ENCODE measurements around the gene FXYD6.
A peak's percentile ranks its signal among the peaks of the same experiment; 100 is the strongest.
"Not testable (repeated sequence)": the region's sequence is repeated elsewhere in the genome, so short reads cannot be mapped to it uniquely, and the experiment has no call there.

The FXYD6 gene

GRCh38 chr11:117815262-117815803, 61.1 kb downstream of the FXYD6 start:
- peak; percentile 15 for TF ChIP-seq REST (IDR thresholded peaks at IDR 0.05; ENCODE audit: insufficient replicate concordance, low read depth)
- no peak for TF ChIP-seq CTCF (IDR thresholded peaks at IDR 0.05; ENCODE audit: insufficient read depth, low read length)
- peak; percentile 40; the same call in 1 of the 2 replicates for TF ChIP-seq POLR2AphosphoS5 (IDR thresholded peaks at IDR 0.05; ENCODE audit: low read depth)
- peak; percentile 82 for TF ChIP-seq GABPA (IDR thresholded peaks at IDR 0.05; ENCODE audit: low read depth)
- TF ChIP-seq SPI1 (IDR thresholded peaks at IDR 0.05; ENCODE audit: borderline replicate concordance, low read depth): peak; percentile 96
- peak; percentile 74 to 93 for DNase-seq (ENCODE audit: low read depth in 1 of 2, low spot score in 1 of 2)
- no peak overlapping the region for H3K4me3 ChIP-seq (replicated peaks; ENCODE audit: insufficient read depth, low read length)
- H3K27ac ChIP-seq (replicated peaks): peak overlapping the region; percentile 69
- H3K27me3 ChIP-seq (ENCODE audit: insufficient read depth, poor library complexity, severe bottlenecking): no peaks in the 10 kb centered on the region

- H3K27me3 ChIP-seq (ENCODE audit: insufficient read depth, poor library complexity, severe bottlenecking): no peaks in the 10 kb centered on the region
- H3K4me3 ChIP-seq (replicated peaks; ENCODE audit: insufficient read depth, low read length): no peak overlapping the region
- peak in 1 of 2 experiments; percentile 75 for DNase-seq (ENCODE audit: low read depth in 1 of 2, low spot score in 1 of 2)
- H3K27ac ChIP-seq (replicated peaks): peak overlapping the region; percentile 69
- TF ChIP-seq REST (IDR thresholded peaks at IDR 0.05; ENCODE audit: insufficient replicate concordance, low read depth): no peak
- TF ChIP-seq SPI1 (IDR thresholded peaks at IDR 0.05; ENCODE audit: borderline replicate concordance, low read depth): no peak
- TF ChIP-seq POLR2AphosphoS5 (IDR thresholded peaks at IDR 0.05; ENCODE audit: low read depth): 0 out of 2 replicates have a peak, but pooled peaks have one; percentile 19
- TF ChIP-seq GABPA (IDR thresholded peaks at IDR 0.05; ENCODE audit: low read depth): no peak
Measured at GRCh38 chr11:117814766-117815261, 61.6 kb downstream of the FXYD6 start.

GRCh38 chr11:117814204-117814765, 62.2 kb downstream of the FXYD6 start:
- Histone ChIP-seq H3K27ac (replicated peaks) (peak overlapping the region; percentile 69), H3K27me3 (ENCODE audit: insufficient read depth, poor library complexity, severe bottlenecking) (no peaks in the 10 kb centered on the region), H3K4me3 (replicated peaks; ENCODE audit: insufficient read depth, low read length) (no peak overlapping the region)
- DNase-seq (ENCODE audit: low read depth in 1 of 2, low spot score in 1 of 2): no peak
- TF ChIP-seq REST (IDR thresholded peaks at IDR 0.05; ENCODE audit: insufficient replicate concordance, low read depth): no peak
- TF ChIP-seq SPI1 (IDR thresholded peaks at IDR 0.05; ENCODE audit: borderline replicate concordance, low read depth): no peak
- no peak for TF ChIP-seq CTCF (IDR thresholded peaks at IDR 0.05; ENCODE audit: insufficient read depth, low read length)
- no peak for TF ChIP-seq POLR2AphosphoS5 (IDR thresholded peaks at IDR 0.05; ENCODE audit: low read depth)
- TF ChIP-seq GABPA (IDR thresholded peaks at IDR 0.05; ENCODE audit: low read depth): no peak

- H3K4me3 ChIP-seq (replicated peaks; ENCODE audit: insufficient read depth, low read length); H3K27me3 ChIP-seq (ENCODE audit: insufficient read depth, poor library complexity, severe bottlenecking); DNase-seq (ENCODE audit: low read depth in 1 of 2, low spot score in 1 of 2): not testable (repeated sequence)
Measured at GRCh38 chr11:117810056-117810451, 66.4 kb downstream of the FXYD6 start.

More at GRCh38 chr11:117810056-117810451, 66.4 kb downstream of the FXYD6 start:
- not testable (repeated sequence) for H3K27ac ChIP-seq (replicated peaks)
